Activated T-cell treated with anti-CD3 and anti-CD28 coated beads for 24 hours (primary cell): Measurements from ENCODE around the gene ABCG2.

Experiments
- DNase-seq: peaks from one replicate; pipeline ENCODE4 v3.0.0-alpha.2; 2020; ENCODE audit warnings: low read depth

Gene ABCG2

DNA sequence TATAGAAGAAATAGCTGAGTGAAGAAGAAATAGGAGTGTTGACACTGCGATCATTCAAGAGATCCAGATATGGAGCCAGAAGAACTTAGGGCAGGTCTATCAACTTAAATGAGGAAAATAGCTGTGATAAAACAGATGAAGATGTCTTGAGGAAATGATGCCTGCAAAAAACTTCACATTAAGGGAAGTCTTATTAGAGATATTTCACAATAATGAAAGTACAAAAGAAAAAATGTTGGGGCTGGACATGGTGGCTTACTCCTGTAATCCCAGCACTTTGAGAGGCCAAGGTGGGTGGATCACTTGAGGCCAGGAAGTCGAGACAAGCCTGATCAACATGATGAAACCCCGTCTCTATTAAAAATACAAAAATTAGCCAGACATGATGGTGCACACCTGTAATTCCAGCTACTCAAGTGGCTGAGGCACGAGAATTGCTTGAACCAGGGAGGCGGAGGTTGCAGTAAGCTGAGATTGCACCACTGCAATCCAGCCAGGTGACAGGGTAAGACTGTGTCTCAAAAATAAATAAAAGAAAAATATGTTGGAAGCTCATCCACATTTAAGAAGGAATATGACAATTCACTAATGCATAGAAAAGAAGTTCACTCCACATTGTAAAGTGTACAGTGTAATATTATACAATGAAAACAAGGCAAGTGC lies 94.7 kb downstream of the ABCG2 start:
- DNase-seq, result no peak

- no peak for DNase-seq
Observed at GRCh38 chr4:88062843-88063242, 95.6 kb downstream of the ABCG2 start.

DNA sequence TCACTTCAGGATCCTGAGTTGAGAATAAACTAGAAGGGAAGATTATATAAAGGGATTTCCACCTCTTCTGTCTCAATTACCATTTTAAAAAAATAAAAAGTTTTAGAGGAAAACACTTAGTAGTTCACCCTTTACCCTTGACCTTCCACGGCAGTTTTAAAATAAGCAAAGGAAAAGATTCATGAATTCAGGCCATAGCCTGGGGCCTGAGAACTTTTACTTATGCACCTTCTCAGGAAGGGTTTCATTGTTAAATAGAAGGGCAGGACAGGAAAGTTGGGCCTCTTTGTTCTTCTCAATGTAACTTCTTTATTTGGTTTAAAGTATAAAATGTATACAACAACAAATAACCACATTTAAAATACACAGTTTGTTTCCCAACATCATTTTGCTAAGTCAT lies 96.1 kb downstream of the ABCG2 start:
- DNase-seq, result no peak

- no peak for DNase-seq
Observed at GRCh38 chr4:88060431-88060830, 98.0 kb downstream of the ABCG2 start.

DNA sequence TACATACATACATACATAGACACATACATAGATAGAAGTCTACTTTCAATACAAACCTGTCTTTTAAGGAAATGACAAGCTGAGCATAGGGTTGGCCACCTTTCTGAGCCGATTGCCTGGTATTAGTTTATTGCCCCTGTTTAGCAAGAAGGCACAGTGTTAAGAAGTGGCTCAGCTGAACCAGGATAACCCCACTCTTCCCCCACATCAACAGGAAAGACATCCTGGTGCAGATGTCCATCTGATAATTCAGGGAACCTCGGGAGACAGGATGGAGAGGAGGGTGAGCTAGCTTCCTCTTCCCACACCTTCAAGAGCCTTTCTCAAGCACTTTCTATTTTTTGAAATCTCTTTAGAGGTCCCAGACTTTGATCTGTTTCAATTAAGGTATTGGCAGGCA lies 98.7 kb downstream of the ABCG2 start:
- DNase-seq, result no peak

GRCh38 chr4:88058295-88058694 lies 100.1 kb downstream of the ABCG2 start:
- no peak for DNase-seq

GRCh38 chr4:88054901-88055300 lies 103.5 kb downstream of the ABCG2 start:
- DNase-seq, result no peak

DNA sequence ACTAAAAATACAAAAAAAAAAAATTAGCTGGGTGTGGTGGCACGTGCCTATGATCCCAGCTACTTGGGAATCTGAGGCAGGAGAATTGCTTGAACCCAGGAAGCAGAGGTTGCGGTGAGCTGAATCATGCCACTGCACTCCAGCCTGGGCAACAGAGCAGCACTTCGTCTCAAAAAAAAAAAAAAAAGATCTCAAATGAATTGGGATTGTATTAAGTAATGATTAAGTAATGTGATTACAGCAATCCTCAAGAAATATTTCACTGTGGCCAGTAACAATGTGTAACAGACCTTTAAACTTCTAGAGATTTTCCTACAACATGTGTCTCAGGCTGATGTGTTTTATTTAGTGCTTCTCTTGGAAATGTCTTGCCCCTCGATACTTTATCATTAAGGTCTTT lies 104.2 kb downstream of the ABCG2 start:
- no peak for DNase-seq

- no peak for DNase-seq
Observed at GRCh38 chr4:88045021-88045420, 113.4 kb downstream of the ABCG2 start.

- no peak for DNase-seq
Observed at GRCh38 chr4:88043586-88044340, 114.7 kb downstream of the ABCG2 start.

- DNase-seq, result no peak
Observed at GRCh38 chr4:88043001-88043400, 115.4 kb downstream of the ABCG2 start.

DNA sequence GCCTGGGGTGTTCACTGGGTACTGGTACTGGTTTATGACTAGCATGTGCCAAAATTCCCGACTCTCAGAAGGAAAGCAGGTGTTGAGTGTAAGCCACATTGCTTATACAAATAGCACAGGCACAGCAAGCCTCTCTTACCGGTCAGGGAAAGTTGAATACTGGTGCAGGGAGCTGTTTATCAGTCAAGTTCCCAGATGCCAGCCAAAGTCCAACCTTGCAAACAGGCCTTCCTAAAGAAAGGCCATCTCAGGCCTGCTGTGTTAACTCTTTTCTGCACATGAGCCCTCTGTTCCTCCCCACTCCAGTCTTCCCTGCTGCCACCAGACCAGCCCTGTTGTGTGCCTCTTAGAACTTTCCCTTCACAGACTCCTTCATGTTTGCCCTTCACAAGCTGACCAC lies 116.8 kb downstream of the ABCG2 start:
- no peak for DNase-seq

GRCh38 chr4:88040707-88041106 lies 117.7 kb downstream of the ABCG2 start:
- no peak for DNase-seq
